Activated CD4-positive, alpha-beta T cell treated with anti-CD3 and anti-CD28 coated beads, Interleukin-2, amount 50 U/mL, for 1 hour (primary cell): ENCODE measurements around the gene SEPSECS.

ENCODE experiments used
- DNase-seq: peaks from one replicate; pipeline ENCODE4 v3.0.0-alpha.2; 2020

Gene SEPSECS

DNA sequence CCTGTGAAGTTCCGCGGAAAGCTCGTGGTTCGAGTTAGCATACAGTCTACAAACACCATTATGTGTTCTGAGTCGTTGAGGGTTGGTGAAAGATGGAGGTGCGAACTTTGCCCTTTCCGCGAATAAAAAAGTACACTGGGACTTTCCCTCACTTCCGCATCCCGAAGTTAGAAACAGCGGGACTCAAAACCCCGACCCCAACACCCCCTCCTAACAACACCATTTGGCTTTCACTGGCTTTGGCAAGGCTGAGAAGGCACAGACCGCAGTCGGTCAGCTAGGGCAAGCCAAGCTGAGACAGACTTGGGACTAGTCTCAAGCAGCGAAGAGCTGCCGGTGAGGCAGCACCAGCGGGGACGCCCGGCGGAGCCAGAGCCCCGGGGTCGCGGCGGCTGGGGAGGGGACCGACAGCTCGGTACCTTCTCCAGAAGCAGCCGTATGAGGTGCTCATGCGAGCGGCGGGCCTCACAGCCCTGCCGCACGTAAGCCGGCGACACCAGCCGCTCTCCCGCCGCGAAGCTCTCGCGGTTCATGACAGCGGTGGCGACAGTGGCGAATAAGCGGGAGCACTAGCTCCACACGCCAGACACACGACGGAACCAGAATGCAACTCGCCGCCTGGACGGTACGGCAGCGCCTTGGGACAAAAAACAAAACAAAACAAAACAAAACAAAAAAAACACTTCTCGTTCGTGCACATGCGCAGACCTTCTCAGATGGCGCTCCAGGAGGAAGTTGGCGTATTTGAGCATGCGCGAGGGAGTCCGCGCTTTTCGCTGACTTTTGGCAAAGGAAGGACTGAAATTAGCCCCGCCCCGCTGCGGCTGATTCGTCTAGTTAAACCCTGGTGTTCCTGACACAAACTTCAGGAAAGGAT, at the start of gene SEPSECS:
SEPSECS (minus strand) TSS at position 613 of the 877 bp plus-strand sequence; CDS start at position 533, 80 bp downstream.
- DNase-seq = peak; percentile 93

DNA sequence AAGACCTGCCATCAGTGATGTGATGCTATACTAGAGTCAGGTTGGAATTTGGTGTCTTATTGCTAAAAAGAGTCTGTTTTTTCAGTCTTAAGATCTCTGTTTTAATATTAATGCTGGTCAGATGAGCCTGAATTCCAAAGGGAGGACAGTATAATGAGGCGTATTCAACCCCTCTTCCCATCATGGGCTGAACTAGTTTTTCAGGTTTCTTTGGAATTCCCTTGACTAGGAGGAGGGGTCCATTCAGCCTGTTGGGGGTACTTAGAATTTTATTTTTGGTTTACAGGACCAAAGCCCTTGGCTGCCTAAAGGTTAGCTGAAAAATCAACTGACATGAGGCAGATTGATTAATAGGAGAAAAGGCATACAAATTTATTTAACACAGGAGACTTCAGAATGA, 49.5 kb upstream of the SEPSECS start:
- DNase-seq = no peak

DNA sequence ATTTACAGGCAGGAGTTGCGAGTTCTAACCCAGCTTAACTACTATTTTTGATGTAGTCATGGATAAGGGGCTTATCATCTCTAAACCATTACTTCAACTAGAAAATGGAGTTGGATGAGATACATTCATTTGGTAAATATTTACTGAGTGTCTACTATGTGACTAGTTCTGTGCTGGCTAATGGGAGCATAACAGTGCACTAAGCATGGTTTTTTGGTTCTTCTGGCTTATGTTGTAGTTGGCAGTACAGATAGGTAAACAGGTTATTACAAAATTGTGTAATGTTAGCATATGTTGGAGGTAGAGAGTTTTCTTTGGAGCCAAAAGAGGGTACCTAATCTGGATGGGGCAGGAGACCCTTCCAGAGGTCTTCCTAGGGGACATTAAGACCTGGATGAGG, 47.7 kb upstream of the SEPSECS start:
- no peak for DNase-seq

DNA sequence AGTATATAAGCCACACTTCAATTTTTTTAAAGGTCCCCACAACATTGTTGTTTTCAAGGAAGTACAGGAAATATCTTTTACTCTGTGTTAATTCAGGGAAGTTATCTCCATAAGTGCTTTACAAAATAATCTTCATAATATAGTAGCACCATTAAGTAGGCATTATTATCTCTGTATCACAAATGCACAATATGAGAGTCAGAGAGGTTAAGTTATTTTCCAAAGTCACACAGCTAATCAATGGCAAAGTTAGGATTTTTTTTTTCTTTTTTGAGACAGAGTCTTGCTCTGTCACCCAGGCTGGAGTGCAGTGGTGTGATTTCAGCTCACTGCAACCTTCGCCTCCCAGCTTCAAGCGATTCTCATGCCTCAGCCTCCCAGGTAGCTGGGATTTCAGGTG, 38.5 kb upstream of the SEPSECS start:
- no peak for DNase-seq

DNA sequence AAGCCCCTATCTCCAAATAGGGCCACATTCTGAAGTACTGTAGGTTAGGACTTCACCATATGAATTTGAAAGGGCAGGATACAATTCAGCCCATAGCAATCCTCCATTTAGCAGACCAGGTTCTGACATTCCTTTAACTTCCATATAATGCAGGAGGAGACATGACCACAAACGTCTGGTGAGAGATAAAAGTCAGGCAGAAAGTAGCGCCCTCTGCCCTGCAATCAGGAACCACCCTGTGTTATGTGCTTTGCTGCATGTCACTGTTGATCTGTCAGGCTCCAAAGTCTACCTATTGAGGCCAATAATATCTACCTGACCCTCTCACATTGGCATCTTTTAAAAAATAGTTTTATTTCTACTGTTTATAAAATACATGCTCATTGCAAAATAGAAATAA, 30.2 kb upstream of the SEPSECS start:
- no peak for DNase-seq

DNA sequence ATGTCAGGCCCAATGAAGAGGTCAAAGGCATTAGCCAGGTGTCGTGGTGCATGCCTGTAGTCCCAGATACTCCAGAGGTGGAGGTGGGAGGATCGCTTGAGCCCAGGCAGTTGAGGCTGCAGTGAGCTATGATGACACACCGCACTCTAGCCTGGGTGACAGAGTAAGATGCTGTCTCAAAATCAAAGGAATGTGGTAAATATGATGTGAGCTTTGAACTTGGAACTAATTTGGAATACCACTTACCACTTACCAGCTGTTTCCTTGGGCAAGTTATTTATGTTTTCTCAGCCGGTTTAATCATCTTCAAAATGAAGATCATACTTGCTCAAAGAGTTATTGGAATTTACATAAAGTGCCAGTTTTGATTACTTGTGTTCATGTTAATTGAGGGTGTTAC, 23.8 kb upstream of the SEPSECS start:
- DNase-seq = no peak

DNA sequence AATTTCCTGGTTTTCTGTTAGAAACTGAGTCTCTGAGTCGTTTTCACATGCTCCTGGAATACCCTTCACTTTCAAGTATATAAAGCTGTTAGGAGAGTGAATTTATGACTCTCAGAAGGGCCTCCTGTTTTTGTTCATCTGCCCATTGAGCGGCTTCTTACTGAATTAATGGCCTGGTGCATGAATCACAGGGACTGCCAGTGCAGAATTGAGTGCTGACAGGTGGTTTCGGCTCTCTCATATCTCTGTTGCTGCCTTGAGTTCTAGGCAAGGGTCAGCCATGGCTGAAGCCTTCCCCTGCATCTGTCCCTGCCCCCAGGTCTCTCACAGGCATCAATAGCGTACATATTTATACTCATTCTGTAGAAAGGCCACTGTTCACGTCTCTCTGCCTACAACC, 22.7 kb upstream of the SEPSECS start:
- no peak for DNase-seq

DNA sequence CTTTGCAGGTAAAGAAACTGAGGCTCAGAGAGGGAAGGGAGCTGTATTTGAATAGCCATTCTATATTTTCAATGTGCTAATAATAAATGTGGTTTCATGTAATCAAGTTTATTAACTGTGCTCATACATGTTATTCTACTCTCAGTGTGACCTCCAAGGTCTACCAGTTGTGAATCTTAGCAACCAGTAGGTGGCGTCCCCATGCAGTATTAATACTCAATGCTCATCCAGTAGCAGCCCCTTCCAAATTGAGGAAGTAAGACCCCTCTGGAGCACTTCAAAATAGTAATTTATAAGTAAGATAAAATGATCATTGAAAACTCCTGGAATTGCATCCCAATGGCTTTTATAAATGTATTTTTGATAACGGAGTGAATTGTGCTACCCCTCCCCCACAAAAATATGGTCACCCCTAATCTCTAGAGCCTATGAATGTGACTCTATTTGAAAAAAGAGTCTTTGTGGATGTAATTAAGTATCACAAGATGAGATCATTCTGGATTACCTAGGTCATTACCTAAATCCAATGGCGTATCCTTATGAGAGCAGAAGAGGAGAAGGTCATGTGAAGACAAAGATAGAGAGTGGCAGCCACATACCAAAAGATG, 20.4 kb upstream of the SEPSECS start:
- peak; percentile 11 for DNase-seq

DNA sequence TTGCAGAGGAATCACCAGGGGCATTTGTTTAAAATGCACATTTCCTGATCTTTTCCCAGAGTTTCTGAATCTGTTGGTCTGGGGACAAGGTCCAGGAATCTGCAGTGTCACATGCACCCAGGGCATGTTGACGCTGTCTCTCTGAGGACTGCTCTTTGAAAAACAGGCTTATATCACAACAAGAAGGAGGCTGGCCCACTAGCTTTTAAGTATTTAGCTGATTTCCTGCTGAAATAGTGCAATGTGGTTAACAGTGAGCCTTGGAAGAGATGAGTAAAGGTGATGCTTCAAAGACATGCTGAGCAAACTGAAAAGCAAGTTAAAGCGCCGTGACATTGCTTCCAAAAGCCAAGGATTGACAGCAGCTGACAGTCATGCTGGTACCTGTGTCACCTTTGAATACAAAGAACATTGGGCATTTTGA, 18.6 kb upstream of the SEPSECS start:
- DNase-seq = no peak

DNA sequence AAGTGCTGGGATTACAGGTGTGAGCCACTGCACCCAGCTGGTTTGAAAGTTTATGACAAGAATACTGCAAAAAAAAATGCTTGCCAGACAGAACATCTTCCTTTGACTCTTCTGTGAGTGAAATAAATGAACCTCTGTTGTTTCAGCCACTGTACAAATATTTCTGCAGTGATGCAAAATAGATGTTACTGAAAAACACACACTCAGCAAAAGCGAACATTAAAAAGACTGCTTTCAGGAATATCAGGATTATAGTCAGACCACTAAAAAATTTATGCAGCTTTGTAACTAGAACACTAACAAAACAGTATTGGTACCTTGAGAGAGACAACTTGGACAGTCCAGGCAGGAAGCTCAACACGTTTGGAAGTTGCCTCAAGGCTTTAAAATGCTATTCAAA, 16.9 kb upstream of the SEPSECS start:
- DNase-seq = no peak

DNA sequence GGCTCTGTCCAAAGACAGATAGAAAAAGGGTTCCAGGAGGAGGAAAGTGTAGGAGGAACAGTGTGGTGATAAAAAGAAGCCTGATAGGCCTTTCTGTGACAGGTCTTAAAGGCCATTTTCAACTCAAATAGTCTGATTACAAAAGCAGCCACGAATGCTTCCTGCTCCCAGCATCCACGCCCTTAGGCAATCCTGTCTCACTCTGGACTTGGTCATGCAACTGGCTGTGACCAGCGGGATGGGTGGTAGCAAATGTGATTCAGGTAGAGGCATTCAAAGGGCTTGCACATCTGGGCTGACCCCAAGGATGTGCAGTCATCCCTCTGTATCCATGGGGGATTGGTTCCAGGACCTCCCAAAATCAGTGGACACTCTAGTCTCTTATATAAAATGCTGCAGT, 14.4 kb upstream of the SEPSECS start:
- no peak for DNase-seq

DNA sequence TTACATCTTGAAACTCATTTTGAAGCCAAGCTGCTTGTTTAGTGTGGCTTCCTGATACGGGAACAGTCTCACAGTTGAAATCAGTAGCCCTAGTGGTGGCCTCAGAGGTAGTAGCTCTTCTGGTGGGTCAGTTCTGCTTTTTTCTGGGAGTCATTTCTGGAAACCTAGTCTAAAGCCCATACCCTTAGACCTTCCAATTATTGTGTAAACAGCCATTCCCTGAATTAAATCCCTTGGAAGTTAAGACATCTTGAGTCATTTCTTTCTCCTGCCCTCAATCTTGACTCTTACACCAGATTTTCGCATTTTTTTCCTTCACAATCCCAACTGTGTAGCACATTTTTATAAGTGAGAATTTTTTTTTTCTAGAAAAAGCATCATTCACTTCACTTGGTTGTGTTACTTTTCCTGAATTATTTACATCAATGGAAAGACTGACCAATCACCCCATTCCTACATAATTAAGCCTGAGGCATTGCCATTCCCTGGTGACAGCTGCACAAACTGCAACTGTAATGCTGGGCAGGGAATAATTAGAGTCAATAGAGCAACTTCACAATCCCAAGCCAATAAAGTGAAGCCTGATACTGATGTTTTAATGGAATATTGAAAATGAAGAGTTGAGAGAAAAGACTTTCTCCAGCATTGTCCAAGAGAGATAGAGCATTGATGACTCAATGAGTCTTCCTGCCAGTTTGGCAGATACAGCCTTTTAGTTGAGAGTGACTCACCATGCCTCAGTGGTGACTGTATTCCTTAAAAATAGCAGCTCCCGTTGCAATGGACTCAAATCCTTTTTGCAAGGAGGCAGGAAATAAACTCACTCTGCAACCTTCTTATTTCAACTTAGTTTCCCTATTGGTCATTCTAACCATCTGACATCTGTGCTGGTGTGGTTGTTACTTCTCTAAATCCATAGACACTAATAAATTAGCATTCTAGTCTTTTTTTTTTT, 13.0 kb upstream of the SEPSECS start:
- no peak for DNase-seq

DNA sequence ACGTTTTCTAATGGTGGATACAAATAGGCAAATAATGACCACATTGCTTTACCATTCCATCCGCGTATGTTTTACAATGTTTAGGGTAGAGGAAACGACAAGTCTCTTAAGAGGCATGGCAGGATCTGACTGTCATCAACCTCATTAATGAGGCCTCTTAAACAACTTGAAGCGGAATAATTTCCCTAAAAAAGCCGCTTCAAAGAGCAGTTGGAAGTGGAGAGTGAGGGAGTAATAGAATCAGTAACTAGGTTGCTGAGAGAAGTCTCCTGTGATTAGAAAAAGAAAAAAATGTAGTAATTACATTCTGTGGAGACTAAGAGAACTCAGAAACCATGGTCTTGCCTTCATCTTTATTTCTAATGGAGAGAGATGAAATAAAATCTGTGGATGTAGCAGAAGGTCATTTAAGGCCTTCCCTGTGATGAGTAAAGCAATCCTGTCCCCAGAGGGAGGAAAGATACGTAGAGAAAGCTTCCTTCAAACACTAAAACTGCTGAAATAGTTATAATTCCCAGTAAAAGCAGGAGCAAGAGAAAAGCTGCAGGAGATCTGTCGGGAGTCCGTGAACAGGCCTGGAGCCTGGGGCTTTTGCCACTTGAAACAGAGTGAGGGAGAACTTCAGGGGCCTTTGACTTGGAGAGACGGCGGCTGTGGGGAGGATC, 11.1 kb upstream of the SEPSECS start:
- DNase-seq = no peak

DNA sequence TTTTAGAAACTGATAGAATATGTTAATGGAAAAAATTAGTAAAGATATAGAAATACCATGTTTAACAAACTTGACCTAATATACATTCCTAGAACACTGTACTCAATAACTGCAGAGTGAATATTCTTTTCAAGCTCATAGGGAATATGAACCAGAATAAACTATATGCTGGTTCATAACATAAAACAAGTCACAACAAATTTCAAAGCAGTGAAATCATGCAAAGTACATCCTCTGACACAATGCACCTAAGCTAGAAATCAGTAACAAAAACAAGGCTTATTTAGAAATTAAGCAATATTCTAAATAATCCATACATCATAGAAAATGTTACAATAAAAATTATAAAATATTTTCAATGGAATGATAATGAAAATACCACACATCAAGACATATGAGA, 9.2 kb upstream of the SEPSECS start:
- DNase-seq = no peak

DNA sequence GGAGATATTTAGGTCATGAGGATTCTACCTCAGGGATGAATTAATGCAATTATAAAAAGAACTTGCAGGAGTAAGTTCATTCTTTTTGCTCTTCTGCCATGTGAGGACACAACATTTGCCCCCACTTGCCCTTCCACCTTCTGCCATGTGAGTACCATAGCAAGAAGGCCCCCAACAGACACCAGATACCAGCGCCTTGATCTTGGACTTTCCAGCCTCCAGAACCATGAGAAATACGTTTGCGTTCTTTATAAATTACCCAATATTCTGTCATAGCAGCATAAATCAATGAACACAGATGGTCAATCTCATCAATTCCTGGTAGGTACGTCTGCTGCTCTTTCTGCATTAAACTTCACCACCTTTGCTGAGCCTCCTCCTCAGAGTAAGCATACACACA, 5.7 kb upstream of the SEPSECS start:
- no peak for DNase-seq

DNA sequence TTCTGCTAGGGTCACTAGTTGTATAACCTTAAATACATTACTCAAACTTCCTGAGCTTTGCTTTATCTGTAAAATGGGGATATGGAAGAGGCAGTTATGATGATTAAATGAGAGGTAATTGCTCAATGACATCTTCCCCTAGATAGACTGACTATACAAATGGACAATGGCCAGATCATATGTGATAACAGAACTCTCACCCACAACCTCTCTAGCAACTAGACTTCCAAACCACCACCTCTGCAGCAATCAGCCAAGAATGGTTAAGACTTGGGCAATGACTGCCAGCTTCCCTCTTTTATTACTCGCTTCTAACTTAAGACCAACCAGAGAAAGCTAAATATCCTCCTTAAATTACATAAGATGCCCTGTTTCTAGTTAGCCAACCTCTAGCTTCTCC, 2.9 kb upstream of the SEPSECS start:
- no peak for DNase-seq

DNA sequence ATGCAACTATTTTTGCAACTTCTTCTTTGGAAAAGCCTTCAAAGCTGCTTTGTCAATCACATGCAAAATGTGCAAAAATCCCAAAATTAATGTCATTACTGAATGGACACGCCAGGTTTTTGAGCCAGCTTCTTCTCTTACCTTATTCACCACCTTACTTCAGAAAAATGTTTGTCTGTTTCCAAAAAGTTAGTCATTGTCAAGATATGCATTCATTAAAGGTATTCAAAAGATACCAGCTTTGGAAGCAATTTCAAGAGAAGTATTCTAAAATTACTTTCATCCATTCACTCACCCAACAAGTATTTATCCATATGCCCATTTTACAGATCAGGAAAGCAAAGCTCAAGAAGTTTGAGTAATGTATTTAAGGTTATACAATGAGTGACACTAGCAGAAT, 2.3 kb upstream of the SEPSECS start:
- no peak for DNase-seq

DNA sequence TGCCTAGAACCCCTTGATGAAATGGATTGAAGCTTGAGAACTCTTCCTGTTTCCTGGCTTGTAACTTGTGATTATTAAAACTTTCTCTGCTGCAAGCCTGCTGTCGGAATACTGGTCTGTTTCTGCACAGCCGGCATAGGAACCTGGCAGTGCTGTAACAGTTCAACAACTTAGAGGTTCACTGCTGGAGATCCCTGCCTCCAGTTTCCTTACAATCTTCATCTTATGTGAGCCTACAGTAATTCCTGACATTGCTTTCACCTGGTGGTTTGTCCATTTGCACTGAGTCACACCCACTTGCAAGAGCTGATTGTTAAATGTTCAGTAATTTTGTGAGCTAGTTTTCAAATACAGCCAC, 1.3 kb upstream of the SEPSECS start:
- DNase-seq = no peak

DNA sequence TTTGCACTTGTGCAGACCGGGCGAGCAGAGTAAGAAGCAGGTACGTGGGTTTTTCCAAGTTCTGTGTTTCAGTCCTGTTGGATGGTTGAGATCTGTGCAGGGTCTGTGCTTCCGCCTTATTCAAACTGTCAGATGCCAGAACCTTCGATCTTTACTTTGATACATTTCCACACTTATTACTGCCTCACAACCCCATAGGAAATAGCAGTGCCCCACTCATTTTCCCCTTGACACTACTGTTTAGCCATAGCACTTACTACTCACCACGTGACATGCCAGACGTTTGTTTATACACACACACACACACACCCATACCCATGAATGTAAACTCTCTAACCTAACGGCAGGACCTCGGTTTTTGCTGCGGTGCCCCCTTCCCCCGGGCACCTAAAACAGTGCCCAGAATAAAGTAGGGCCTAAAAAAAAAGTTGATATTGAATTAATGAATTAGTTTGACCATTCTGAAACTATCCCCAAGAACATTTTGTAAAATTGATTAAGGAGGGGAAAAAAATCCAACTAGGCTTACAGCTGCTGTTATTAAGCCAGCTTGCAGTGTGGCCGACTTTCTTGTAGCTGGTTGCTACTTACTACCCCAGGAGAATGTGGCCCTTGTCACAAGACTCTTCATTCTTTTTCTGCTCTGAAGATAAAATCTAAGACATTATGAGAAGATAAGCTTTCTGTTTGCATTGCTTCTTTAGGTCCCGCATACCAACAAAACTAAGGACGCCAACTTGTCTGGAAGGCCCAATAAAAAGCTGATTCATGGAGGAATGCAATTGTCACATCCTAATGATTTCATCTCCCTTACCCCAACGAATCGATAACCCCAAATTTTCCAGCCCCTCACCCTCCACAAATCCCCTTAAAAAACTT, 704 bp upstream of the SEPSECS start:
- DNase-seq = no peak

DNA sequence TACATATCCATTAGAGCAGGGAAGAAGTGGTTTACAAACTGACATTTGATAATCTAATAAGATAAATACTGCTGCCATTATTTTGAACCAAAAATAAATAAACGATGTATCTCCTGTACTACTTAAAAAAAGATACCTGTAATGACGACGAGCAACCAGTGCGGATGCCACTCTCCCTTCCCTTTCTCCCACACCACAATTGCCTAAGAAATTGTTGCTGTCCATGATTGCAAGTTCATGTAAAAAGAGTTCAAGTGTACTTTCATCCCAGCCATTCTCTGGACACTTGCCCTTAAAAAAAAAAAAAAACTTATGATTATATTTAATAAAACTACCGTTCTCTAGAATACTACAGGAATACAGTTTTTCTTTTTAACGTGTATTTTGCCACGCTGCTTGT, 1.4 kb downstream of the SEPSECS start:
- DNase-seq = no peak

DNA sequence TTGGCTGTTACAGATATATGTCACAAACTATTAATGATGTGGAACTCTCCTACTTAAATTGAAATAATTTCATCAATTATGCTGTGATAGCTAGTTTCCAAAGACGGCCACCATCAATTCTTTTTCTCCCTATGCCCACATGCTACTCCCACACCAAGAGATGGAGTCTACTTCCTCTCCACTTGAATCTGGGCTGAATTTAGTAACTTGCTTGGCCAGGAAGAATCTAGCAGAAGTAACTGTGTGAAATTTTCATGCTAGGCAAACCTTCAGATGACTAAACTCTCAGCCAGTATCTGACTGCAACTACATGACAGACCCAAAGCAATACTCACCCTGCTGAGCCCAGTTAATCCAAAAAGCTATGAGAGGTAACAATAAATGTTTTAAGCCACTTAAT, 3.2 kb downstream of the SEPSECS start:
- DNase-seq = no peak

DNA sequence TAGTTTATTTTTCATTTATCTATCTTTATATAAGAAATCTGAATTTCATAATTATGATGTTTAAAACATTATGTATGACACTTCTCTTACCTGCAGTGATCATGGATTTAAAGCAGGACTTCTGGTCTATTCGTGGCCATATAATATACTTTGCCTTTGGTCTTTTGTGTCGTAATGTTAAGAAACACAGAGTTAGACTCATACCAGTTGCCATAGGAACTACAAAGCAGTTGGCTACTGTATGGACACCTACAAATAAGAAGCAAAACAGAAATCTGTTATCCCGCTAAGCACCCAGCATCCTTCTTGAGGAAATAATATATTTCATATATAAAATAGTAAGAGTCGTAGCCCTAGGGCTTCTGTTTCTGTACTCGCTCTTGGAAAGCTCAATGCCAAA, 4.3 kb downstream of the SEPSECS start:
- no peak for DNase-seq
